Measurements from ENCODE around the gene PI3.

PI3 gene

DNA sequence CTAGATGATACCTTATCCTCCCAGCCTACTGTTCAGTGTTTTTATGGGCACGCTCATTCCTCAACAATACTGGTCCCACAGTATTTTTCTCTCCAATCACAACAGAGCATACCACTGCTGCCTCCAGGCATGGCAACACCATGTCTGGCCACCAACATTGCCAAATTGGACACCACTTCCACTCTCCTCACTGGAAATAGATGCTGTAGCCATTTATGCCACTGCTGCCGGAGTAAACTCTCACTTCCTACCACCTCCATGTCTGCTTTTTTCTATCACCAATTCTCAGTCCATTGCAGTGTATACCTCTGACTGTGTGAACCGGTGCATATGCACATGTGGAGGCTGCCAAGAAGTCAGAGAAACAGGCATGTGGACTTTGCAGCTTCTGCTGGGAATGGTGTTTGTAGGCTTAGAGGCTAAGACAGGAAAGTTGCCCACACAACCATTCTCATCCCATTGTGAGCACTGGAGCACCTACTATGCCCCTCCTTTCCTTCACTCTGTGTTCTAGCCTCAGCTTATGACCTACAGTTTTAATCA, 14.4 kb downstream of the PI3 start:
- DNase-seq, result no peak

- DNase-seq, result no peak
Measured at GRCh38 chr20:45189861-45190260, 15.2 kb downstream of the PI3 start.

GRCh38 chr20:45191926-45192325, 17.2 kb downstream of the PI3 start:
- no peak for DNase-seq

DNA sequence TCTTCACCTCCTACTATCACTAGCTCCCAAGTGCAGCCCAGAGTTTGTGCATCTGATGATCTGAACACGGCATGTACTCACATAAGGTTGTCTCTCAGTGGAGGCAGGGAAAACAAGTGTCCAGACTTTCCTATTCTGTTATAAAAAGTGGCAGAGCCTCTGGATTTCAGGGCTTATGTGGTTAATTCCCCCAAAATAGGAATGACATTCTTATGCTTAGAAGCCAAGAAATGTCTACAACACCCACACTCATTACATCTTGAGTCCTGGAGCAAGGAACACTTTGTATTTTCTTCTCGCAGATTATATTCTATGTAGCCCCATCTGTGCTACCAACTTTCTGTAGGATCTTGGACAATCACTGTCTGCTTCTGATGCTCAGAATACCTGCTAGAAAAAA, 18.6 kb downstream of the PI3 start:
- no peak for DNase-seq

DNA sequence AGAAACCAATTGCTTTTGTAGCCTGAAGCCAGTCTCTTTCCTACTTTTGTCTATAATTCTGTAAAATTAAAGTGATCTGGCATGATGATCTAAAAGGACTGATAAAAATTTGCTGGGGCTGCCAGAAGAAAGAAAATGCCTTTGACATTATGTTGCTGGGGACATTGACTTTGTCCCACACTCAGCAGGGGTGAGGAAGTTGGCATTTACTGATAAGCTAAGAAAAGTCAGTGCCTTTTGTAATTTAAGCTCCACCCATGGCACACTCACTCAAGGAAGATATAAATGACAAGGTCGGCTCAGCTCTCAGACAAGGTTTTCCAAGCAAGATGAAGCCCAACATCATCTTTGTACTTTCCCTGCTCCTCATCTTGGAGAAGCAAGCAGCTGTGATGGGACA, 32.0 kb downstream of the PI3 start, which contains the start of gene SEMG1:
TSS of gene SEMG1 (plus strand) at position 309 of the 400 bp plus-strand sequence. CDS start at position 330, 21 bp downstream.
- DNase-seq, result peak; percentile 77

GRCh38 chr20:45209924-45210323, 35.2 kb downstream of the PI3 start:
- DNase-seq, result no peak

DNA sequence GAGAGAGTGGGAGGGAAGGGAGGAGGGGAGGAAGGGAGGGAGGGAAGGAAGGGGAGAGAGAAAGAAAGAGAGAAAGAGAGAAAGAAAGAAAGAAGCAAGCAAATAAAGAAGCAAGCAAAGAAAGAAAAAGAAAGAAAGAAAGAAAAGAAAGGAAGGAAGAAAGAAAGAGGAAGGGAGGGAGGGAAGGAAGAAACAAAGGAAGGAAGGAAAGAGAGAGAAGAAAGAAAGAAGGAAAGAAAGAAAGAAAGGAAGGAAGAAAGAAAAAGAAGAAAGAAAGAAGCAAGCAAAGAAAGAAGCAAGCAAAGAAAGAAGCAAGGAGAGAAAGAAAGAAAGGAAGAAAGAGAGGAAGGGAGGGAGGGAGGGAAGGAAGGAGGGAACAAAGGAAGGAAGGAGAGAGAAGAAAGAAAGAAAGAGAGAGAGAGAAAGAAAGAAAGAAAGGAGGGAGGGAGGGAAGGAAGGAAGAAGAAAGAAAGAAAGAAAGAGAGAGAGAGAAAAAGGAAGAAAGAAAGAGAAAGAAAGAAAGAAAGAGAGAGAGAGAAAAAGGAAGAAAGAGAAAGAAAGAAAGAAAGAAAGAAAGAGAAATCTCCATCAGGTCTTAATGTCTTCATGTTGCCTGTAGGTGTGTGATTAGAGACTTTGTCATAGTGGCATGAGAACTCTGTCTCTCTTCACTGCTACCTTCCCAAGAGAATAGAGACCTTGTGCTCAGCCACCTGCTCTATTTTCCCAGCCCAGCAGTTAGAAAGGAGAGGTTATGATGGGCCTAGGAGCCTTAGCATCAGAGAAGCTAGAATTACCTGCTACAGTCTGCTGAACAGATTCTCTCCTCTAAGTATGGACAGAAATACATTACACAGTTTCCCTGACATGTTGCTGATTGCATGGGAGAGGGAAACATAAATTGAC, 37.1 kb downstream of the PI3 start:
- DNase-seq, result no peak

DNA sequence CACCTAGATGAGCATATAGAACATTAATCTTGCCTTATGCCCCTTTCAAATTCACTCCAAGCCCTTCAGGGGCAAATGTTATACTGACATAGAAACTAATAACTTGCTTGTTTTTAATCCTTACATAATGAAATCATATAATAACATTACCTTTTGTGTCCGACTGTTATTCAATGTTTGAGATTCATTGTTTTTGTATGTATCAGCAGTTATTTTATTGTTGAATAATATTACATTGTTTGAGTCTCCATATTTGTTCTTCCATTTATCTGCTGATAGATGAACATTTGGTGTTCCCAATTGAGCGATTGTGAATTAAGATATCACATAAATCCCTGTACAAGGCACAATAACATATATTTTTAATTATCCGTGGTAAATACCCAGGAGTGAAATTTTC, 38.1 kb downstream of the PI3 start:
- DNase-seq, result no peak

DNA sequence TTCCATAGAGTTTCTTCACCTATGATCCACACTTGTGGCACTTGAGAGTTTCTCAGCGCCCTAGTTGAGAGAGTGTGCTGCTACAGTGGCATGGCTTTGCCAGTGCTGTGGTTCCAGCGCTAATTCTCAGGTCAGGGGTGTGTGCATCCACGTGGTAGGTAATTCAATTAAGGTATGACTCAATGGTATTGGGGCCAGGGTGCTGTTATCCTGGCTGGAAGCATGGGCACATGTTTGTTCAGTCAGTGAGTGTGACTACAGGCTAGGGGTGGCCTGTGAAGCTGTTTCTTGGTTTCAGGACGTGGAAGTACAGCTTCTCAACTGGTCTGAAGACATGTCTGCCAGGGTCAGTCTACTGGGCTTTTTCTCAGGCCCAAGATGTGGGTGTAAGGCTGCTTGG, 43.4 kb downstream of the PI3 start:
- no peak for DNase-seq

GRCh38 chr20:45218636-45219035, 43.9 kb downstream of the PI3 start:
- DNase-seq, result no peak

DNA sequence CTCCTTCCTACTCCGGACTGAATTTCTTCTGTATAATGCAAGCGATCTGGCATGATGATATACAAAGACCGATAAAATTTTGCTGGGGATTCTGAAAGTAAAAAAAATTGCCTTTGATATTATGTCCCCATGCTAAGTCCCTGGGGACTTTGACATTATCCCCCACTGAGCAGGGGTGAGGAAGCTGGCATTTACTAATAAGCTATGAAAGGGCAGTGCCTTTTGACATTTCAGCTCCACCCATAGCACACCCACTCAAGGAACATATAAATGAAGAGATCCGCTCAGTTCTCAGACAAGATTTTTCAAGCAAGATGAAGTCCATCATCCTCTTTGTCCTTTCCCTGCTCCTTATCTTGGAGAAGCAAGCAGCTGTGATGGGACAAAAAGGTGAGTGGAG, 46.4 kb downstream of the PI3 start, which contains the start of gene SEMG2:
TSS of gene SEMG2 (plus strand) at position 298 of the 400 bp plus-strand sequence. CDS start at position 315, 17 bp downstream.
- DNase-seq, result no peak

DNA sequence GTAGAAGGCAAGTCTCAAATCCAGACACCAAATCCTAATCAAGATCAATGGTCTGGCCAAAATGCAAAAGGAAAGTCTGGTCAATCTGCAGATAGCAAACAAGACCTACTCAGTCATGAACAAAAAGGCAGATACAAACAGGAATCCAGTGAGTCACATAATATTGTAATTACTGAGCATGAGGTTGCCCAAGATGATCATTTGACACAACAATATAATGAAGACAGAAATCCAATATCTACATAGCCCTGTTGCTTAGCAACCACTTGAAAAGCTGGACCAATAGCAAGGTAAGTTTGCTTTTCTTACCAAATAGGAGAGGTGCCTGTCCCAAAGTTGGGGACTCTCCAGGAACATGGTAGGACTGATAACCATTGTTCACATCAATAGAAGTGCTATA, 48.4 kb downstream of the PI3 start:
- DNase-seq, result no peak

Measured in hematopoietic multipotent progenitor cell treated with erythropoietin and hydrocortisone succinate and interleukin-3 and kit ligand, for 4 days (in vitro differentiated cells).